D721Med (cell line): ENCODE results near the gene ANKK1.

ENCODE experiments used
- DNase-seq: peaks from one replicate; pipeline ENCODE4 v3.0.0; 2011; ENCODE audit warnings: low spot score; ENCODE audit not compliant: insufficient read length
- FAIRE-seq: peaks from 2 replicates; lab custom pipeline; 2011; peaks lifted over from hg19 to GRCh38; lab: Jason Lieb, UNC
- TF ChIP-seq, protein P1 (sequence below): IDR thresholded peaks from 2 replicates; pipeline ENCODE4 v1.5.1; 2012; ENCODE audit warnings: mild to moderate bottlenecking, control low read depth; ENCODE audit not compliant: insufficient read depth; ENCODE audit errors: missing control alignments

The ANKK1 gene

DNA sequence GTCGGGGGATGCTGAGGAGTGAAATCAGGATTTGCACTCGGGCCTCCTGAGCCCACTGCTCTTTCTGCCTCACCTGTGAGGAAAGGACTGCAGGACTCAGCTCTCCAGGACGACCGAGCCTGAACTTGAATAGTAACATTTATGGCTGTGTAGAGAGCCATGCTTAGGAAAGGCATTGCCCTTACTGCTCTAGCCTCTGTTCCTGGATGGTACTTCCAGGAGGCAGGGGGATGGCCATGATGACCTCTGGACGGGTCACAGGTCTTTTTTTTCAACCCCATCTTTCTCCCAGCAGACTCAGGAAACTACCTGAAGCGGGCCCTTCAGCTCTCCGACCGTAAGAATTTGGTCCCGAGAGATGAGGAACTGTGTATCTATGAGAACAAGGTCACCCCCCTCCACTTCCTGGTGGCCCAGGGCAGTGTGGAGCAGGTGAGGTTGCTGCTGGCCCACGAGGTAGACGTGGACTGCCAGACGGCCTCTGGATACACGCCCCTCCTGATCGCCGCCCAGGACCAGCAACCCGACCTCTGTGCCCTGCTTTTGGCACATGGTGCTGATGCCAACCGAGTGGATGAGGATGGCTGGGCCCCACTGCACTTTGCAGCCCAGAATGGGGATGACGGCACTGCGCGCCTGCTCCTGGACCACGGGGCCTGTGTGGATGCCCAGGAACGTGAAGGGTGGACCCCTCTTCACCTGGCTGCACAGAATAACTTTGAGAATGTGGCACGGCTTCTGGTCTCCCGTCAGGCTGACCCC is 11.3 kb downstream of the ANKK1 start:
- DNase-seq (no peak), FAIRE-seq (no peak)
- TF ChIP-seq, protein P1, sequence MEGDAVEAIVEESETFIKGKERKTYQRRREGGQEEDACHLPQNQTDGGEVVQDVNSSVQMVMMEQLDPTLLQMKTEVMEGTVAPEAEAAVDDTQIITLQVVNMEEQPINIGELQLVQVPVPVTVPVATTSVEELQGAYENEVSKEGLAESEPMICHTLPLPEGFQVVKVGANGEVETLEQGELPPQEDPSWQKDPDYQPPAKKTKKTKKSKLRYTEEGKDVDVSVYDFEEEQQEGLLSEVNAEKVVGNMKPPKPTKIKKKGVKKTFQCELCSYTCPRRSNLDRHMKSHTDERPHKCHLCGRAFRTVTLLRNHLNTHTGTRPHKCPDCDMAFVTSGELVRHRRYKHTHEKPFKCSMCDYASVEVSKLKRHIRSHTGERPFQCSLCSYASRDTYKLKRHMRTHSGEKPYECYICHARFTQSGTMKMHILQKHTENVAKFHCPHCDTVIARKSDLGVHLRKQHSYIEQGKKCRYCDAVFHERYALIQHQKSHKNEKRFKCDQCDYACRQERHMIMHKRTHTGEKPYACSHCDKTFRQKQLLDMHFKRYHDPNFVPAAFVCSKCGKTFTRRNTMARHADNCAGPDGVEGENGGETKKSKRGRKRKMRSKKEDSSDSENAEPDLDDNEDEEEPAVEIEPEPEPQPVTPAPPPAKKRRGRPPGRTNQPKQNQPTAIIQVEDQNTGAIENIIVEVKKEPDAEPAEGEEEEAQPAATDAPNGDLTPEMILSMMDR = no peak

DNA sequence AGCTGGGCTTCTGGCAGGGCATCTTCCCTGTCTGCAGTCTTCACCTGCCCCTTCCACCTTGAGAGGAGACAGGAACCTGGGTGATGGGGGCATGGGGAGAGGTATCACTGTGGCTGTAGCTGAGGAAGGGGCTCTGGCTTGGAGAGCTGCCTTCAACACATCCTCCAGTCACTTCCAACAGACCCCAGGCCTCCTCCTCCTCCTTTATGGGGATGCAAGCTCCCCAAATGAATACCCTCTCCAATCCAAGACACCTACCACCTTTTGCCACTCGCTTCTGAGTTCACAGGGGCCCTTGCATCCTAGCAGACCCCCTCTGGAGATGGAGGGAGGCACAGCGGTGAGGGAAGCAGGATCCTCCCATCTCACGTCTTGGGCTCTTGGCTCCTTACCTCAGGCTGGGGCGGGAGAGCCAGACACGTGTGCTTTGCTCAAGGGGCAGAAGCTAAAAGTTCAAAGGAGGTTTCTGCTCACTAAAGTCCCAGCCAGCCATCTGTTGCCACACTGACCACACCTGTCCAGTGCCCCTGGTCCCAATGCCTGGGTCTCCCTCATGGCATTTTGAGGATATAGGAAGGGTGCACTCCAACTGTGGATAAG is 13.2 kb downstream of the ANKK1 start:
- no peak for FAIRE-seq
- no peak for DNase-seq
- TF ChIP-seq, protein P1 = no peak

DNA sequence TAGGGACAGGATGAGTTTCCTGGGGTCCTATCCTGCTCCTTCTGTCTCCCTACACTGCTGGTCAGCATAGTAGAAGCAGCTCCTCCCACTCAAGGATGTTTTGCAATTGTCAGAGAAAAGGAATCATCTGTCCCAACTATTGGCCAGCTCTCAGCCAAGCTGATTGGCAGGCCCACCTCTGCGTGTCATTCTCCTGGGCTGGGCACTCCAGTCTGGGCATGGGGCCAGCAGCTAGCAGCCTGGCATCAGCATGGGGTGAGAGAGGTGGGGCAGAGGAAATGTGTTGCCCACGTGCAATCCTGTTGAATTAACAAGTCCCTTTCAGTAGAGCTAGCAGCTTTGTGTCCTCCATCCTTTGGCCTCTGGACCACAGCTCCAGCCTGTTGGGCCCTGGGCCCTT is 14.1 kb downstream of the ANKK1 start:
- TF ChIP-seq, protein P1 = no peak
- DNase-seq = no peak
- FAIRE-seq = no peak

DNA sequence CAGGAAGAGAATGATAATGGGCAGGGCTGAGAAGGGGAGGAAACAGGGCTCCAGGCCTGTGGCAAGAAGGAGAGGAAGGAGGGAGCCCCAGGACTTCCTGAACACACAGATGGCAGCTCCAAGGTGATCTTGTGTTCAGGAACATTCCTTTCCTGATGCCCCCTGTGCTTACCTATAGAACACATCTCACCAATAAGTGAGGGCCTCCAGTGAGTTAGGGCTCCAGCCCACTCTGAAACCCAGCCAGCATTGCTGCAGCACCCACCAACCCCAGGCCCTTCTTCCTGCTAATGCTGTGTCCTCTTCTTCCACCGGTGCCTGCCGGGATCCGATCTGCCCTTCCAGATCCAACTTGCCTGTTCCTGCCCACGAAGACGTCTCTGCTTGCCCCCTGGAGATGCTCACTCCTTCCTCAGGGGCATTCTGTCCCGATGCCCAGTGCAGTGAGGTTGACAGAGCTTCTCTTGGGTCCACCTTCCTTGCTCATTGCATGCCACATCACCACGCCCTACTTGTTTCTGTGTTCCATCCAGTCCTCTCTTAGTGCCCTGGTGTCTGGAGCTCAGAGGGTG is 17.4 kb downstream of the ANKK1 start:
- no peak for FAIRE-seq
- no peak for DNase-seq
- TF ChIP-seq, protein P1 = no peak

DNA sequence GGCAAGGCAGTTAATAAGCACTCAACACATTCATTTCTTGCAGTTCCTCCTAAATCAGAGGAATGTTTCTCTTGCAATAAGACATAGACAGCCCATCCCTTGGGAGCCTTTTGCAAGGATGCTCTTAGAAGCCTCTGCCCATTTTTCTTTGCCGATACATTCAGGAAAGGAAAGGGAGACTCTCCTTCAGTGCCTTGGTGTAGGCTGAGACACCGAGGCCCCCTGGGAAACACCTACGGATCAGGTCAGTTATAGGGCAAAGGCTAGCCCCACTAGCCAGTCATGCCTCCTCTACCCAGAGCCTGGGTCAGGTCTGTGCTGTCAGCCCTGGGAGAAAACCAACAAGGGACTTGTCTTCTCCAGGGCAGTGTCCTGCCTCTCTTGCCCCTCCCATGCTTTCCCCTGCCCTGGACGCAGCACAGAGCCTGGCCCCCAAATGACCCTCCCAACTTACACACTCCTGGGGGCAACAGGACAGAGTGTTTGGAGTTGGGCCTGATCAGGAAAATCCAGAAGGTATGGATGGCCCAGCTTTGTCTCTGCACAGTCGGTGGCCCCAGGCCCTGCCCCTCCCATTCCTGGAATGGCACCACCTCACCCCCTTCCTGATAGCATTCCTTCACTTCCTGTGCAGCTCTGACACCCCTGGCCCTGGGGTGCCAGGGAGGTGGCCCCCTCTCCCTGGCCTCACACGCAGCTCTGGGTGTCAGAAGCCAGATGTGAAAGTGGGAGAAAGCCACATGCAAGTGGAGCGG is 18.3 kb downstream of the ANKK1 start:
- DNase-seq = no peak
- TF ChIP-seq, protein P1 = no peak
- FAIRE-seq = no peak

DNA sequence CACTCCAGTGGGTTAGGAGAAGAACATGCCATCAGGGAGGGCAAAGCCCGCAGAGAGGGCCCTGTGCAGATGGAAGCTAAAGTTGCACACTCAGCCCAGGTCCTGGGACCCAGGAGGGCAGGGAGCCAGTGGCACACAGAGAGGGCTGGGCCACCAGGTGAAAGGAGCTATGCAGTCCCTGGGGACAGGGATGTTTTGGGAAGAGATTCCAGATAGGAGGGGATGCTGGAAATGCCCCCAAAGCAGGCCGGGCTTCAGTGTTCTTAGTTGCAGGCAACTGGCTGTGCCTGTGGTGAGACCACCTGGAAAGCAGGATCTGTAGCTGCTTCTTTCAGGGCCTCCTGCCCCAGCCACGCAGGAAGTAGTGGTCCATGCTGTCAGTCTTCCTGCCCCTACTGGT is 19.6 kb downstream of the ANKK1 start:
- FAIRE-seq (no peak), DNase-seq (no peak)
- TF ChIP-seq, protein P1 = no peak
